Measurements from ENCODE around the gene CLSTN2.

CLSTN2 gene

DNA sequence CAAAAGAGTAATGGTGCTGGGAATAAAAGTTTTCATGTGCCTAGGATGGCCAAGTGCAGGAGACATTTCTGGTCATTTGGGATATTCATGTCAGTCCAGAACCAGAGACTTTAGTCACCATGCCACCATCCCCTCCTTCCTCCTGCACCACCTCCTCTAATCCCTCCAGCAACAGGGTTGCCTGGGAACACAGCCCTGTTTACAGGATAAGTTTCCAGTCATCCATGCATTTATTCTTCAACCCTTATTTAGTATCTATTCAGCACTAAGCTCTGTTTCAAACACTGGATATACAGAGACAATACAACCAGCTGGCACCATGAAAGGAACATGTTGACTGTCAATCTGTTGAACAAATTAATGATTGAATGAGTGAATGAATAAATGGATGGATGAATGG, 211.7 kb downstream of the CLSTN2 start:
- no peak overlapping the region for H4K91ac ChIP-seq (ENCODE audit: low read depth, low read length)

DNA sequence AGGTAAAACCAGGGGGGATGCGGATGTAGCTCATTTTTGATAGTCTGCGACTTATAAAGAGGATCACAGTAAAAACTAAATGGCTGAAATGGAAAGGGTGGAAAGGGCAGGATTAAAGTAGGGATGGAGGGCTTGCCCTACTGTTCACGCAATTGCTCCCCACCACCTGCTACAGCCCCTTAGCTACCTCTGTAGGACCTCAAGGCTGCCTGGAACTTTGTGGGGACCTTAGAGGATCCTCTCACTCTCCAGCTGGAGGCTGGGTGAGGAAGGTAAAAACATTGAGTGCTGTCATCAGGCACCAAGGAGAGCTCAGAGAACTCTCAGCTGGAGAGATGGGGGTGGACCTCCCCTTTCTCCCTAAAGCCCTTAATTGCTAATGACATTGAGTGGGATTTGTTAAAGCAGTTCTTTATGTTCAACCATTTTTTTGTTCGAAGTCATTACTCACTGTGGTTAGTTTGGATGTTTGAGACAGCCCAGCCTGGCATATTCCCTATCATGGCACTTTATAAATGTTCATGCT, 213.0 kb downstream of the CLSTN2 start:
- H3K9me3 ChIP-seq (ENCODE audit: insufficient read depth, low read depth, low read length) = no peaks in the 10 kb centered on the region
- no peak overlapping the region for H2AFZ ChIP-seq (ENCODE audit: insufficient read depth, low read length, poor library complexity)
- H3K4me1 ChIP-seq (ENCODE audit: control insufficient read depth in 1 of 2, insufficient read depth in 2 of 2, low read length in 2 of 2) = no peaks in the 10 kb centered on the region
- H3K27ac ChIP-seq (ENCODE audit: low read depth, low read length) = no peak overlapping the region
- no peak overlapping the region for H3K4ac ChIP-seq (ENCODE audit: low read depth, low read length)
- no peak for DNase-seq
- no peak overlapping the region for H3K18ac ChIP-seq (ENCODE audit: low read length)
- H3K23ac ChIP-seq (ENCODE audit: low read length) = no peak overlapping the region
- no peak overlapping the region for H2BK12ac ChIP-seq (ENCODE audit: low read length)
- H3K4me2 ChIP-seq (ENCODE audit: low read length) = no peak overlapping the region
- no peak overlapping the region for H2AK5ac ChIP-seq (ENCODE audit: low read length)
- no peaks in the 10 kb centered on the region for H3K27me3 ChIP-seq (ENCODE audit: insufficient read depth, low read length)
- no peak overlapping the region for H3K14ac ChIP-seq (ENCODE audit: low read length)
- no peak overlapping the region for H2BK5ac ChIP-seq (ENCODE audit: low read depth, low read length, poor library complexity)
- no peak overlapping the region for H4K12ac ChIP-seq (ENCODE audit: low read depth, low read length)
- no peaks in the 10 kb centered on the region for H3K36me3 ChIP-seq (ENCODE audit: control insufficient read depth in 1 of 2, insufficient read depth in 2 of 2, low read length in 2 of 2)
- no peak overlapping the region for H4K91ac ChIP-seq (ENCODE audit: low read depth, low read length)
- no peak overlapping the region for H3K9ac ChIP-seq (ENCODE audit: low read length)
- H2BK120ac ChIP-seq (ENCODE audit: insufficient read depth, low read length, poor library complexity) = no peak overlapping the region
- no peaks in the 10 kb centered on the region for H3K79me1 ChIP-seq (ENCODE audit: low read length)
- whole genome bisulfite sequencing (ENCODE audit: extremely low coverage, insufficient coverage, insufficient read length) = no CpG with 5 or more reads among the region's 4 CpGs
- no peak overlapping the region for H3K4me3 ChIP-seq (ENCODE audit: low read depth, low read length)
- H3K79me2 ChIP-seq (ENCODE audit: control insufficient read depth, insufficient read depth, low read length, poor library complexity) = no peaks in the 10 kb centered on the region
- no peak overlapping the region for H4K8ac ChIP-seq (ENCODE audit: low read depth, low read length)

More for the DNA sequence above, 211.7 kb downstream of the CLSTN2 start:
- no peak overlapping the region for H2AK5ac ChIP-seq (ENCODE audit: low read length)
- no peak overlapping the region for H2BK120ac ChIP-seq (ENCODE audit: insufficient read depth, low read length, poor library complexity)
- no peak overlapping the region for H3K18ac ChIP-seq (ENCODE audit: low read length)
- H3K79me1 ChIP-seq (ENCODE audit: low read length) = no peaks in the 10 kb centered on the region
- H3K36me3 ChIP-seq (ENCODE audit: control insufficient read depth in 1 of 2, insufficient read depth in 2 of 2, low read length in 2 of 2) = no peaks in the 10 kb centered on the region
- no peak overlapping the region for H4K12ac ChIP-seq (ENCODE audit: low read depth, low read length)
- H2AFZ ChIP-seq (ENCODE audit: insufficient read depth, low read length, poor library complexity) = no peak overlapping the region
- H2BK12ac ChIP-seq (ENCODE audit: low read length) = no peak overlapping the region
- H3K4me3 ChIP-seq (ENCODE audit: low read depth, low read length) = no peak overlapping the region
- no peaks in the 10 kb centered on the region for H3K9me3 ChIP-seq (ENCODE audit: insufficient read depth, low read depth, low read length)
- H3K27me3 ChIP-seq (ENCODE audit: insufficient read depth, low read length) = no peaks in the 10 kb centered on the region
- H3K4me1 ChIP-seq (ENCODE audit: control insufficient read depth in 1 of 2, insufficient read depth in 2 of 2, low read length in 2 of 2) = no peaks in the 10 kb centered on the region
- no peak overlapping the region for H3K4me2 ChIP-seq (ENCODE audit: low read length)
- H3K4ac ChIP-seq (ENCODE audit: low read depth, low read length) = no peak overlapping the region
- no peak overlapping the region for H2BK5ac ChIP-seq (ENCODE audit: low read depth, low read length, poor library complexity)
- no peak overlapping the region for H3K23ac ChIP-seq (ENCODE audit: low read length)
- H3K79me2 ChIP-seq (ENCODE audit: control insufficient read depth, insufficient read depth, low read length, poor library complexity) = no peaks in the 10 kb centered on the region
- no peak overlapping the region for H3K14ac ChIP-seq (ENCODE audit: low read length)
- H3K9ac ChIP-seq (ENCODE audit: low read length) = no peak overlapping the region
- no peak for DNase-seq
- H3K27ac ChIP-seq (ENCODE audit: low read depth, low read length) = no peak overlapping the region
- H4K8ac ChIP-seq (ENCODE audit: low read depth, low read length) = no peak overlapping the region

DNA sequence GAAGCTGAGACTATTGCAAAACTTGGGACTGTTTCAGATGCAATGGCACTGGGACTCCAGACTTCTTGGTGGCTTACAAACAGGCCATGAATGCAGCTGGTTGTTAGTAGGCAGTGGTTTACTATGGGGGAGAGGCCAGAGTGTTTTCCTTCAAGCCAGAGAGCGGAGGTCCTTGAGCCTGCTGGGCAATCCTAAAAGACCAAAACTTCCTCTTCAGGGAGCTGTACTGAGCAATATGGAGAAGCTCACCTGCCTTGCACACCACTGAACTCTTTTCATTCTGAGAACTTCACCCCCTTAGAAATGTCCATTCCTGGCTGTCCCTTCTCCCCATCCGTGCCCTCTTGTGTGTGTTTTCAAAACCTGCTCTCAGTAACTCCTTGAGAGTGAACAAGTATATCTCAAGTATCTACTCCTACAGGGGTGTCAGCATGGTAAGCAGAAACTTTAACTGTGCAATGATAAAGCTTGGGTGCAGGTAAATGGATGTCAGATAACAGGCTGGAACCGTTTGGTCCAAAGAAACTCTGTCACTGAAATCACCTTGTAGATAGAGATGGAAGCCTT, 213.9 kb downstream of the CLSTN2 start:
- Histone ChIP-seq H3K23ac (ENCODE audit: low read length) (no peak overlapping the region), H3K79me2 (ENCODE audit: control insufficient read depth, insufficient read depth, low read length, poor library complexity) (no peaks in the 10 kb centered on the region), H4K8ac (ENCODE audit: low read depth, low read length) (no peak overlapping the region), H2BK5ac (ENCODE audit: low read depth, low read length, poor library complexity) (no peak overlapping the region), H3K4me1 (ENCODE audit: control insufficient read depth in 1 of 2, insufficient read depth in 2 of 2, low read length in 2 of 2) (no peaks in the 10 kb centered on the region), H3K4ac (ENCODE audit: low read depth, low read length) (no peak overlapping the region), H3K9ac (ENCODE audit: low read length) (no peak overlapping the region), H3K27ac (ENCODE audit: low read depth, low read length) (no peak overlapping the region), H3K36me3 (ENCODE audit: control insufficient read depth in 1 of 2, insufficient read depth in 2 of 2, low read length in 2 of 2) (no peaks in the 10 kb centered on the region), H4K91ac (ENCODE audit: low read depth, low read length) (no peak overlapping the region), H2BK12ac (ENCODE audit: low read length) (no peak overlapping the region), H3K27me3 (ENCODE audit: insufficient read depth, low read length) (no peaks in the 10 kb centered on the region), H3K79me1 (ENCODE audit: low read length) (no peaks in the 10 kb centered on the region), H3K14ac (ENCODE audit: low read length) (no peak overlapping the region), H3K18ac (ENCODE audit: low read length) (no peak overlapping the region), H2BK120ac (ENCODE audit: insufficient read depth, low read length, poor library complexity) (no peak overlapping the region), H4K12ac (ENCODE audit: low read depth, low read length) (no peak overlapping the region), H2AK5ac (ENCODE audit: low read length) (no peak overlapping the region), H3K9me3 (ENCODE audit: insufficient read depth, low read depth, low read length) (no peaks in the 10 kb centered on the region), H3K4me2 (ENCODE audit: low read length) (no peak overlapping the region), H2AFZ (ENCODE audit: insufficient read depth, low read length, poor library complexity) (no peak overlapping the region), H3K4me3 (ENCODE audit: low read depth, low read length) (no peak overlapping the region)
- DNase-seq = no peak
- WGBS (ENCODE audit: extremely low coverage, insufficient coverage, insufficient read length) = no CpG with 5 or more reads among the region's 3 CpGs

DNA sequence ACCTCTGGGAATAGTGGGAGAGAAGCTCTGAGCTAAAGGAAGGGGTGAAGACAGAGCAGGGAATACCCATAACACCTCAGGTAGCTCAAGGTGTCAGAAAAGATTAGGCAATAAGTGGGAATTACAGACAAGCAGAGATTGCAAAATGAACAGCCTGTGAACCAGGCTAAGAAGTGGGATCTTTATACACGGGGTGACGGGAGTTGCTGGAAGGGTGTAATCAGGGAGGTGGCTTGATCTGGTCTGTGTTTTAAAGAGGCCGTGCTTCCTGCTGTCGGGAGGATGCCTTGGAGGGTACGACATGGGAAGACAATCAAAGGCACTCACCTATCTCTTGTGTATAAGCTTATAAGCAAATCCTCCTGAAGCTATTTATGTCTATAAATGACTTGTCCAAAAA, 216.3 kb downstream of the CLSTN2 start:
- H2BK12ac ChIP-seq (ENCODE audit: low read length) = no peak overlapping the region
- H3K4me3 ChIP-seq (ENCODE audit: low read depth, low read length) = no peak overlapping the region
- no CpG with 5 or more reads among the region's 5 CpGs for WGBS (ENCODE audit: extremely low coverage, insufficient coverage, insufficient read length)
- no peaks in the 10 kb centered on the region for H3K27me3 ChIP-seq (ENCODE audit: insufficient read depth, low read length)
- H3K27ac ChIP-seq (ENCODE audit: low read depth, low read length) = no peak overlapping the region
- H3K14ac ChIP-seq (ENCODE audit: low read length) = no peak overlapping the region
- H3K23ac ChIP-seq (ENCODE audit: low read length) = no peak overlapping the region
- H3K4ac ChIP-seq (ENCODE audit: low read depth, low read length) = no peak overlapping the region
- no peak overlapping the region for H4K12ac ChIP-seq (ENCODE audit: low read depth, low read length)
- H2BK120ac ChIP-seq (ENCODE audit: insufficient read depth, low read length, poor library complexity) = no peak overlapping the region
- H2AFZ ChIP-seq (ENCODE audit: insufficient read depth, low read length, poor library complexity) = no peak overlapping the region
- no peak overlapping the region for H2BK5ac ChIP-seq (ENCODE audit: low read depth, low read length, poor library complexity)
- H4K8ac ChIP-seq (ENCODE audit: low read depth, low read length) = no peak overlapping the region
- no peak overlapping the region for H3K4me2 ChIP-seq (ENCODE audit: low read length)
- no peaks in the 10 kb centered on the region for H3K4me1 ChIP-seq (ENCODE audit: control insufficient read depth in 1 of 2, insufficient read depth in 2 of 2, low read length in 2 of 2)
- H3K79me1 ChIP-seq (ENCODE audit: low read length) = no peaks in the 10 kb centered on the region
- no peak overlapping the region for H2AK5ac ChIP-seq (ENCODE audit: low read length)
- H4K91ac ChIP-seq (ENCODE audit: low read depth, low read length) = no peak overlapping the region
- no peaks in the 10 kb centered on the region for H3K9me3 ChIP-seq (ENCODE audit: insufficient read depth, low read depth, low read length)
- no peak overlapping the region for H3K18ac ChIP-seq (ENCODE audit: low read length)
- no peak overlapping the region for H3K9ac ChIP-seq (ENCODE audit: low read length)
- no peaks in the 10 kb centered on the region for H3K79me2 ChIP-seq (ENCODE audit: control insufficient read depth, insufficient read depth, low read length, poor library complexity)
- H3K36me3 ChIP-seq (ENCODE audit: control insufficient read depth in 1 of 2, insufficient read depth in 2 of 2, low read length in 2 of 2) = no peaks in the 10 kb centered on the region
- DNase-seq = no peak
